RWPE2 (cell line): Measurements from ENCODE around the gene CEMP1.

Experiments used
- ATAC-seq: fragments of 200-7000 bp; cut with Tn5 transposase; 3 replicates; pipeline ENCODE4 v1.9.1; 2021; ENCODE audit warnings: low read depth
- DNase-seq: peaks from one replicate; pipeline ENCODE4 v3.0.0-alpha.2; 2020; ENCODE audit warnings: low spot score
- H3K27ac ChIP-seq: fragments of 450-650 bp; 2 replicates; pipeline ENCODE4 v1.5.1; 2017; ENCODE audit warnings: mild to moderate bottlenecking; ENCODE audit not compliant: poor library complexity, severe bottlenecking
- H3K27me3 ChIP-seq: fragments of 250-450 bp; sonication (Bioruptor Pico); 2 replicates; pipeline ENCODE4 v1.5.1; 2021; ENCODE audit warnings: mild to moderate bottlenecking, moderate library complexity; ENCODE audit not compliant: insufficient read depth, poor library complexity, severe bottlenecking
- H3K36me3 ChIP-seq: fragments of 250-450 bp; sonication (Bioruptor Pico); 2 replicates; pipeline ENCODE4 v1.5.1; 2020; ENCODE audit warnings: low read depth, mild to moderate bottlenecking, moderate library complexity
- H3K4me1 ChIP-seq: fragments of 250-450 bp; sonication (Bioruptor Pico); 2 replicates; pipeline ENCODE4 v1.5.1; 2021; ENCODE audit warnings: mild to moderate bottlenecking, moderate library complexity; ENCODE audit not compliant: insufficient read depth, poor library complexity, severe bottlenecking
- H3K4me3 ChIP-seq: fragments of 250-450 bp; sonication (Bioruptor Pico); 2 replicates; pipeline ENCODE4 v1.5.1; 2021; ENCODE audit warnings: mild to moderate bottlenecking, moderate library complexity; ENCODE audit not compliant: severe bottlenecking
- H3K9me3 ChIP-seq: fragments of 250-450 bp; sonication (Bioruptor Pico); 2 replicates; pipeline ENCODE4 v1.5.1; 2021; ENCODE audit warnings: mild to moderate bottlenecking, moderate library complexity; ENCODE audit not compliant: severe bottlenecking
- CTCF ChIP-seq: fragments of 450-650 bp; IDR thresholded peaks from one replicate; pipeline ENCODE4 v1.5.1; 2017; ENCODE audit warnings: mild to moderate bottlenecking, moderate library complexity; ENCODE audit not compliant: poor library complexity, severe bottlenecking

The CEMP1 gene

GRCh38 chr16:2513405-2514332, 17.5 kb downstream of the CEMP1 start, which contains the start of gene ATP6V0C:
ATP6V0C (plus strand) TSS chr16:2513952; CDS start chr16:2514104, 152 bp downstream.
- Histone ChIP-seq H3K27me3 (no peaks in the 10 kb centered on the region), H3K27ac (peak within 1 kb of the TSS; percentile 82), H3K36me3 (no peaks in the 10 kb centered on the region), H3K4me1 (peaks cover 17% of the 10 kb centered on the region), H3K4me3 (peak within 1 kb of the TSS; percentile 92), H3K9me3 (no peaks in the 10 kb centered on the region)
- TF ChIP-seq CTCF = no peak
- DNase-seq (no peak), ATAC-seq (peak; percentile 79)

GRCh38 chr16:2512735-2513404, 18.3 kb downstream of the CEMP1 start:
- no peak overlapping the region for H3K27ac ChIP-seq

DNA sequence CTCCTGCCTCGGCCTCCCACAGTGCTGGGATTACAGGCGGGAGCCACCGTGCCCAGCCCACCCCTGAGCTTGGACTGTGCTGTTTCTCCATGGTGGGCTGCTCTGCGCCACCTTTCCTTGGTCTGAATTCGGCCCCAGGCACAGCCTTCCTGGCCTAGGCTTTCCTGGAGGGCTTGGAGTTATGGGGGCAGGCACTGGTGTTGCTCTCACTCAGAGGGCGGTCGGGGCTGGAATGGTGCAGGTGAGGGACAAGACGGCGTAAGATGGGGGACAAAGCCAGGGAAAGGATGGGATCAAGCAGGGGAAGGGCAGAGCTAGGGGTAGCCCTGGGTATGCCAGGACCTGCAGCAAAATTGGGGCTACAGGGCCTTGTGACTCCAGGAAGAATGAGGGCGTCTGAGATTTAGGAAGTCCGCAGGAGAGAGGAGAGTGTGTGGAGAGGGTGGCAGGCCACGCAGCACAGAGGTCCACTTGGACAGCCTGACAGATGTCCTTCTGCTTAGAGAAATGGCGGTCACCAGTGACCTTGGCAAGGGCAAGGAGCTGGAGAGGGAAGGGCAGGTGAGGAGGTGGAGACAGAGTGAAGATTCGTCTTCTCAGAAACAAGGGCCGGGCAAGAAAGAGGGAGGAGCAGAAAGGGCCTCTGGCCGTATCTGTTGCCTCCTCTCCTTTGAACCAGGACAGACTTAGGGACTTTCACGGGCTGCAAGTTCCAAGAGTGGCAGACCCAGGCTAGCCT, 19.0 kb downstream of the CEMP1 start:
- Histone ChIP-seq H3K9me3 (no peaks in the 10 kb centered on the region), H3K27ac (no peak overlapping the region), H3K36me3 (no peaks in the 10 kb centered on the region), H3K27me3 (no peaks in the 10 kb centered on the region), H3K4me1 (peaks cover 15% of the 10 kb centered on the region), H3K4me3 (no peak overlapping the region)
- DNase-seq (no peak), ATAC-seq (no peak)
- no peak for TF ChIP-seq CTCF

More at GRCh38 chr16:2512735-2513404, 18.3 kb downstream of the CEMP1 start:
- Histone ChIP-seq H3K27me3 (no peaks in the 10 kb centered on the region), H3K9me3 (no peaks in the 10 kb centered on the region), H3K36me3 (no peaks in the 10 kb centered on the region), H3K4me1 (peaks cover 17% of the 10 kb centered on the region), H3K4me3 (peak overlapping the region; percentile 92)
- ATAC-seq (no peak), DNase-seq (no peak)
- TF ChIP-seq CTCF = no peak

GRCh38 chr16:2511128-2511800, 19.9 kb downstream of the CEMP1 start:
- TF ChIP-seq CTCF = no peak
- no peak for DNase-seq
- H3K4me1 ChIP-seq = peaks cover 6% of the 10 kb centered on the region
- no peak overlapping the region for H3K4me3 ChIP-seq
- ATAC-seq = no peak
- no peak overlapping the region for H3K27ac ChIP-seq
- H3K36me3 ChIP-seq = no peaks in the 10 kb centered on the region
- no peaks in the 10 kb centered on the region for H3K27me3 ChIP-seq
- H3K9me3 ChIP-seq = no peaks in the 10 kb centered on the region
